ENCODE results near the gene COL12A1. TPM values are rescaled to one million over a fixed set of nuclear protein-coding genes. Genes with fewer than 3 reads are reported as not detected.

The COL12A1 gene
- total and polyA plus RNA-seq, 2 experiments from 2014 or later = 9.2 to 49.0 TPM

GRCh38 chr6:75108333-75108974 is 97.4 kb downstream of the COL12A1 start:
- DNase-seq (ENCODE audit: low spot score) = no peak

GRCh38 chr6:75107913-75108312 is 97.9 kb downstream of the COL12A1 start:
- Histone ChIP-seq H3K9me2 (replicated peaks; ENCODE audit: insufficient read depth) (no peaks in the 10 kb centered on the region), H3K27me3 (no peaks in the 10 kb centered on the region), H3K36me3 (replicated peaks; ENCODE audit: insufficient read depth, low read depth) (no peaks in the 10 kb centered on the region), H3K27ac (no peak overlapping the region), H4K20me1 (ENCODE audit: insufficient read depth, poor library complexity, severe bottlenecking) (no peaks in the 10 kb centered on the region), H3K4me2 (no peak overlapping the region), H3K79me2 (no peaks in the 10 kb centered on the region), H3K9me3 (ENCODE audit: low read depth) (no peaks in the 10 kb centered on the region), H3K4me1 (ENCODE audit: insufficient read depth) (peaks cover 4% of the 10 kb centered on the region), H2AFZ (no peak overlapping the region), H3K4me3 (no peak overlapping the region)
- TF ChIP-seq CTCF (IDR thresholded peaks at IDR 0.05; ENCODE audit: poor library complexity) = no peak
- no peak for TF ChIP-seq EZH2phosphoT487 (IDR thresholded peaks at IDR 0.05; ENCODE audit: low read depth, severe bottlenecking, unreplicated experiment)
- TF ChIP-seq EZH2 (IDR thresholded peaks at IDR 0.05; ENCODE audit: borderline replicate concordance) = no peak
- DNase-seq (ENCODE audit: low spot score) = no peak

More at GRCh38 chr6:75108333-75108974, 97.4 kb downstream of the COL12A1 start:
- Histone ChIP-seq H3K4me1 (ENCODE audit: insufficient read depth) (no peaks in the 10 kb centered on the region), H3K4me3 (no peak overlapping the region), H4K20me1 (ENCODE audit: insufficient read depth, poor library complexity, severe bottlenecking) (no peaks in the 10 kb centered on the region), H3K9me3 (ENCODE audit: low read depth) (no peaks in the 10 kb centered on the region), H3K36me3 (replicated peaks; ENCODE audit: insufficient read depth, low read depth) (no peaks in the 10 kb centered on the region), H2AFZ (no peak overlapping the region), H3K4me2 (no peak overlapping the region), H3K79me2 (no peaks in the 10 kb centered on the region), H3K9me2 (replicated peaks; ENCODE audit: insufficient read depth) (no peaks in the 10 kb centered on the region), H3K27ac (no peak overlapping the region), H3K27me3 (no peaks in the 10 kb centered on the region)
- TF ChIP-seq EZH2 (IDR thresholded peaks at IDR 0.05; ENCODE audit: borderline replicate concordance) (no peak), EZH2phosphoT487 (IDR thresholded peaks at IDR 0.05; ENCODE audit: low read depth, severe bottlenecking, unreplicated experiment) (no peak), CTCF (IDR thresholded peaks at IDR 0.05; ENCODE audit: poor library complexity) (no peak)
- WGBS (ENCODE audit: low lambda C conversion rate, missing lambda C conversion rate) = 94% methylated on average over 2 of the region's 2 CpGs

- WGBS (ENCODE audit: low lambda C conversion rate, missing lambda C conversion rate) = 94% methylated on average over 2 of the region's 2 CpGs
- no peak overlapping the region for H3K4me3 ChIP-seq
- no peaks in the 10 kb centered on the region for H3K9me2 ChIP-seq (replicated peaks; ENCODE audit: insufficient read depth)
- no peak for DNase-seq (ENCODE audit: low spot score)
- no peaks in the 10 kb centered on the region for H3K79me2 ChIP-seq
- H2AFZ ChIP-seq = no peak overlapping the region
- no peaks in the 10 kb centered on the region for H3K9me3 ChIP-seq (ENCODE audit: low read depth)
- H3K36me3 ChIP-seq (replicated peaks; ENCODE audit: insufficient read depth, low read depth) = no peaks in the 10 kb centered on the region
- H3K27ac ChIP-seq = no peak overlapping the region
- TF ChIP-seq EZH2 (IDR thresholded peaks at IDR 0.05; ENCODE audit: borderline replicate concordance) (no peak), EZH2phosphoT487 (IDR thresholded peaks at IDR 0.05; ENCODE audit: low read depth, severe bottlenecking, unreplicated experiment) (no peak), CTCF (IDR thresholded peaks at IDR 0.05; ENCODE audit: poor library complexity) (no peak)
- no peaks in the 10 kb centered on the region for H4K20me1 ChIP-seq (ENCODE audit: insufficient read depth, poor library complexity, severe bottlenecking)
- H3K4me2 ChIP-seq = no peak overlapping the region
- H3K4me1 ChIP-seq (ENCODE audit: insufficient read depth) = peaks cover 6% of the 10 kb centered on the region
- H3K27me3 ChIP-seq = no peaks in the 10 kb centered on the region
These were observed 99.4 kb downstream of the COL12A1 start for GRCh38 chr6:75106426-75106825.
